Smooth muscle cell (in vitro differentiated cells): ENCODE data around the gene PF4V1. TPM values are rescaled to one million over a fixed set of nuclear protein-coding genes. Genes with fewer than 3 reads are reported as not detected.

Source experiments
- DNase-seq: peaks from one replicate; lab custom pipeline; 2025; ENCODE audit not compliant: unreplicated experiment; lab: John Stamatoyannopoulos, UW
- H2AFZ ChIP-seq: fragments of 200-600 bp; sonication (generic); 2 replicates; pipeline ENCODE4 v1.6.0; 2016; ENCODE audit warnings: antibody characterized with exemption, low read depth, mild to moderate bottlenecking
- H3F3A ChIP-seq: fragments of 200-600 bp; sonication (generic); 2 replicates; pipeline ENCODE4 v1.6.0; 2017; ENCODE audit warnings: antibody characterized with exemption, low read depth
- H3K27ac ChIP-seq: fragments of 200-600 bp; sonication (generic); 2 replicates; pipeline ENCODE4 v1.5.1; 2016; ENCODE audit warnings: low read depth, mild to moderate bottlenecking
- H3K27me3 ChIP-seq: fragments of 200-600 bp; sonication (generic); 2 replicates; pipeline ENCODE4 v1.6.1; 2016; ENCODE audit warnings: low read depth, mild to moderate bottlenecking
- H3K36me3 ChIP-seq: fragments of 200-600 bp; sonication (generic); 2 replicates; pipeline ENCODE4 v1.5.1; 2016; ENCODE audit warnings: low read depth
- H3K4me1 ChIP-seq: fragments of 200-600 bp; sonication (generic); 2 replicates; pipeline ENCODE4 v1.5.1; 2016; ENCODE audit warnings: low read depth
- H3K4me2 ChIP-seq: fragments of 200-600 bp; sonication (generic); 2 replicates; pipeline ENCODE4 v1.6.0; 2016; ENCODE audit warnings: mild to moderate bottlenecking
- H3K4me3 ChIP-seq: fragments of 200-600 bp; sonication (generic); 2 replicates; pipeline ENCODE4 v1.5.1; 2016; ENCODE audit warnings: mild to moderate bottlenecking
- H3K79me2 ChIP-seq: fragments of 200-600 bp; sonication (generic); 2 replicates; pipeline ENCODE4 v1.6.0; 2016; ENCODE audit warnings: low read depth, mild to moderate bottlenecking
- H3K9ac ChIP-seq: fragments of 200-600 bp; sonication (generic); 2 replicates; pipeline ENCODE4 v1.6.0; 2016; ENCODE audit warnings: low read depth
- H3K9me3 ChIP-seq: fragments of 200-600 bp; sonication (generic); replicated peaks from 2 replicates; pipeline ENCODE4 v1.5.1; 2016; ENCODE audit warnings: low read depth
- H4K20me1 ChIP-seq: fragments of 200-600 bp; sonication (generic); 2 replicates; pipeline ENCODE4 v1.6.0; 2016; ENCODE audit warnings: low read depth
- WGBS: methylation state at CpG from one replicate; pipeline ENCODE4 v1.1.7; 2016; ENCODE audit warnings: low lambda C conversion rate; 5-methylcytosine and 5-hydroxymethylcytosine counted together
- polyA plus RNA-seq: library from polyadenylated mRNA; unstranded; fragments of >200 nt; fragmentation: Nextera tagmentation; extraction: Ambion mirVana; gene quantifications from 2 replicates; pipeline ENCODE4 v1.2.1, GENCODE V29; 2016
- total RNA-seq: library from RNA; depleted of rRNA; stranded (reverse); fragments of >200 nt; gene quantifications from 2 replicates; pipeline ENCODE4 v1.2.3, GENCODE V29; 2014
- TF ChIP-seq, protein P1 (sequence below): fragments of 200-600 bp; sonication (generic); IDR thresholded peaks from 2 replicates; pipeline ENCODE4 v1.5.1; 2017; ENCODE audit warnings: borderline replicate concordance, mild to moderate bottlenecking, antibody characterized with exemption; ENCODE audit not compliant: insufficient read depth, poor library complexity, severe bottlenecking

The PF4V1 gene
- total and polyA plus RNA-seq, 2 experiments from 2014 or later: 0.35 TPM; not detected in 1

DNA sequence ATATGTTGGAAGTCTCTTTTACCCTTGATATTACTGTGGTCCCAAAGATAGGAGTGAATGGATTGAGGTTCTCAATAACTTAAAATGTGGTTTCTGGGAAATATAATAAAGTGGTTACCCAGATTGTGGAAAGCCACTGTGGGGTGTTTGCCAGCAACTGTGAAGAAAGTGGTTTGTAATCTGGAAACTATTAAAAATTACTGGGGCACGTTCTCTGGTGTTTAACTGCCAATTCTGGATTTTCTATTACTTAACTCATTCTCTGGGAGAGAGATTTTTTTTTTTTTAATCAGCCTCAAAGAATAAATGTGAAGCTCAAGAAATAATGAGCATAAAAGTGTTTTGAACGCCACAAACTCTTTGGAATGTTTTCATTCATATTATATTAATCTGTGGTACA is 21.5 kb upstream of the PF4V1 start:
- Histone ChIP-seq H3K9ac (no peak overlapping the region), H4K20me1 (no peaks in the 10 kb centered on the region), H3K4me2 (no peak overlapping the region), H3K27me3 (peaks cover 5% of the 10 kb centered on the region), H3K79me2 (no peaks in the 10 kb centered on the region), H3K4me3 (no peak overlapping the region), H3K27ac (peak overlapping the region; percentile 30), H3K36me3 (peaks cover 3% of the 10 kb centered on the region), H2AFZ (no peak overlapping the region), H3F3A (no peaks in the 10 kb centered on the region), H3K9me3 (peaks cover 8% of the 10 kb centered on the region), H3K4me1 (no peaks in the 10 kb centered on the region)
- DNase-seq: no peak
- 78% methylated on average over 2 of the region's 2 CpGs for WGBS
- TF ChIP-seq, protein P1, sequence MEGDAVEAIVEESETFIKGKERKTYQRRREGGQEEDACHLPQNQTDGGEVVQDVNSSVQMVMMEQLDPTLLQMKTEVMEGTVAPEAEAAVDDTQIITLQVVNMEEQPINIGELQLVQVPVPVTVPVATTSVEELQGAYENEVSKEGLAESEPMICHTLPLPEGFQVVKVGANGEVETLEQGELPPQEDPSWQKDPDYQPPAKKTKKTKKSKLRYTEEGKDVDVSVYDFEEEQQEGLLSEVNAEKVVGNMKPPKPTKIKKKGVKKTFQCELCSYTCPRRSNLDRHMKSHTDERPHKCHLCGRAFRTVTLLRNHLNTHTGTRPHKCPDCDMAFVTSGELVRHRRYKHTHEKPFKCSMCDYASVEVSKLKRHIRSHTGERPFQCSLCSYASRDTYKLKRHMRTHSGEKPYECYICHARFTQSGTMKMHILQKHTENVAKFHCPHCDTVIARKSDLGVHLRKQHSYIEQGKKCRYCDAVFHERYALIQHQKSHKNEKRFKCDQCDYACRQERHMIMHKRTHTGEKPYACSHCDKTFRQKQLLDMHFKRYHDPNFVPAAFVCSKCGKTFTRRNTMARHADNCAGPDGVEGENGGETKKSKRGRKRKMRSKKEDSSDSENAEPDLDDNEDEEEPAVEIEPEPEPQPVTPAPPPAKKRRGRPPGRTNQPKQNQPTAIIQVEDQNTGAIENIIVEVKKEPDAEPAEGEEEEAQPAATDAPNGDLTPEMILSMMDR: no peak

DNA sequence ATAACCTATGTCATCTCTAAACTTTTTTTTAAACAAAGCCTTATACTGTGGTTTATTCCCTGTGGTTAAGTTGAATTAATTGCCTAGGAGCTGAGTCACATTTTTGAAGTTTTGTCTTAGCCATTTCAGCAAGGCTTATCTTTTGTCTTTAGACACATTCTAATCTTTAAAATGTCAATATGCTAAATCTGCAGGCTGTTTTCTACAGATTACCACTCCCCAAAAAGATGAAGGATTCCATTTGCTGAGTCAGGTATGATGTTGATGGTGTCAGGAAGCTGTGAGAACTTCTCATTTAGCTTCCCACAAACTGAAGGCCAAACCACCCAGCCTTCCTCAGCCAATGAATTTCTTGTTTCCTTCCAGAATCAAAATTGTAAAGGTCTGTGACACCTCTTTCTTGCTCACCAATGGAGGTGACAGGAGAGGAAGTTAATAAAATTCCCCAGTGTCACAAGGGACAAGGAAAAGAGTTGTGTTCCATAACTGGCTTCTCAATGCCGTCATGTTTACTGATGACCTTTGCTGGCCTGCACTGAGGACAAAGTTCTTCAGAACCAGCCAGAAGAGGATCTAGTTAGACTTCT is 20.4 kb upstream of the PF4V1 start:
- peak overlapping the region; percentile 47 for H3K4me2 ChIP-seq
- no peaks in the 10 kb centered on the region for H3K79me2 ChIP-seq
- WGBS: 96% methylated on average over 1 of the region's 1 CpG
- H2AFZ ChIP-seq: no peak overlapping the region
- peak overlapping the region; percentile 30 for H3K27ac ChIP-seq
- peaks cover 3% of the 10 kb centered on the region for H3K9me3 ChIP-seq
- peaks cover 2% of the 10 kb centered on the region for H3K36me3 ChIP-seq
- H3F3A ChIP-seq: no peaks in the 10 kb centered on the region
- peaks cover 16% of the 10 kb centered on the region for H3K27me3 ChIP-seq
- no peak overlapping the region for H3K4me3 ChIP-seq
- H3K9ac ChIP-seq: no peak overlapping the region
- H3K4me1 ChIP-seq: peaks cover 6% of the 10 kb centered on the region
- no peaks in the 10 kb centered on the region for H4K20me1 ChIP-seq
- DNase-seq: no peak
- TF ChIP-seq, protein P1: no peak

DNA sequence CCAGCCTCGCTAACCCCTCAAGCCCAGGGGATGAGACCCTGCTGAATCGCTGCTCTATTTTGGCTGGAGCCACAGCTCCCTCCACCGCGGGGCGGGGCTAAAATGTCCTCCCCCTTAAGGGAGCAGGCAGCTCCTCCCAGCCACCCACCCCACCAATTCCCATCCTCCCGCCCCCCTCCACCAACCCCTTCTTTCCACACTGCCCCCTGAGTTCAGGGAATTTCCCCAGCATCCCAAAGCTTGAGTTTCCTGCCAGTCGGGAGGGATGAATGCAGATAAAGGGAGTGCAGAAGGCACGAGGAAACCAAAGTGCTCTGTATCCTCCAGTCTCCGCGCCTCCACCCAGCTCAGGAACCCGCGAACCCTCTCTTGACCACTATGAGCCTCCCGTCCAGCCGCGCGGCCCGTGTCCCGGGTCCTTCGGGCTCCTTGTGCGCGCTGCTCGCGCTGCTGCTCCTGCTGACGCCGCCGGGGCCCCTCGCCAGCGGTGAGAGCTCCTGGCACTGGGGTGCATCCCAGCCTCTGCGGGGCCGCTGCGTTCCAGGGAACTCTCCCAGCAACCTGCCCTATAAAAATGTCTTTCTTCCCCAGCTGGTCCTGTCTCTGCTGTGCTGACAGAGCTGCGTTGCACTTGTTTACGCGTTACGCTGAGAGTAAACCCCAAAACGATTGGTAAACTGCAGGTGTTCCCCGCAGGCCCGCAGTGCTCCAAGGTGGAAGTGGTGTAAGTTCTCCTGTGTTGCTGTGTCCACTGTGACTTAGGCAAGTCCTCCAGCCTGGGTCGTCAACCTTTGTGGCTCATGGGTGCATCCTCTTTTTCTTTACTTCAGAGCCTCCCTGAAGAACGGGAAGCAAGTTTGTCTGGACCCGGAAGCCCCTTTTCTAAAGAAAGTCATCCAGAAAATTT is 16.5 kb upstream of the PF4V1 start, which contains the start of gene CXCL6:
Gene CXCL6, plus strand, starts transcription at position 306 of the 907 bp plus-strand sequence. Its CDS starts 73 bp downstream, at position 379.
- TF ChIP-seq, protein P1: no peak
- H3K27me3 ChIP-seq: peaks cover 34% of the 10 kb centered on the region
- peak within 1 kb of the TSS; percentile 82 for H3K4me2 ChIP-seq
- H3K79me2 ChIP-seq: no peaks in the 10 kb centered on the region
- 6% methylated on average over 37 of the region's 41 CpGs for WGBS
- no peaks in the 10 kb centered on the region for H4K20me1 ChIP-seq
- DNase-seq: no peak
- peaks cover 6% of the 10 kb centered on the region for H3K4me1 ChIP-seq
- H3K27ac ChIP-seq: no peak within 1 kb of the TSS
- no peak within 1 kb of the TSS for H3K9ac ChIP-seq
- H2AFZ ChIP-seq: peak within 1 kb of the TSS; percentile 68
- no peaks in the 10 kb centered on the region for H3F3A ChIP-seq
- peak within 1 kb of the TSS; percentile 44 for H3K4me3 ChIP-seq
- no peaks in the 10 kb centered on the region for H3K9me3 ChIP-seq
- no peaks in the 10 kb centered on the region for H3K36me3 ChIP-seq
